Stimulated activated CD4-positive, alpha-beta T cell treated with anti-CD3 and anti-CD28 coated beads, Interleukin-1b, Interleukin-23, amount 100 ng/mL, for 24 hours (primary cell): ENCODE results near the gene PDHX.
"Not testable (repeated sequence)": the region's sequence is repeated elsewhere in the genome, so short reads cannot be mapped to it uniquely, and the experiment has no call there.

ENCODE experiments used
- DNase-seq, 4 experiments: peaks; one replicate each; pipeline ENCODE4 v3.0.0-alpha.2; 2020; ENCODE audit warnings: low read depth in 4 of 4, low spot score in 1 of 4

The PDHX gene

GRCh38 chr11:34910817-34911216 lies 5.6 kb upstream of the PDHX start:
- DNase-seq: no peak

GRCh38 chr11:34911676-34912075 lies 4.7 kb upstream of the PDHX start:
- no peak for DNase-seq

GRCh38 chr11:34913556-34913955 lies 2.9 kb upstream of the PDHX start:
- not testable (repeated sequence) for DNase-seq

- no peak for DNase-seq
Observed at GRCh38 chr11:34915136-34916014, 1.0 kb upstream of the PDHX start.

- DNase-seq: no peak
Observed at GRCh38 chr11:34916843-34917770, 689 bp downstream of the PDHX start.

GRCh38 chr11:34921156-34921555 lies 4.7 kb downstream of the PDHX start:
- DNase-seq: no peak

- DNase-seq: no peak
Observed at GRCh38 chr11:34924714-34925113, 8.3 kb downstream of the PDHX start.

GRCh38 chr11:34926101-34926830 lies 9.8 kb downstream of the PDHX start:
- no peak for DNase-seq

GRCh38 chr11:34926831-34927132 lies 10.4 kb downstream of the PDHX start:
- DNase-seq: no peak

- no peak for DNase-seq
Observed at GRCh38 chr11:34928268-34928959, 12.0 kb downstream of the PDHX start.

- DNase-seq: no peak
Observed at GRCh38 chr11:34928960-34929680, 12.7 kb downstream of the PDHX start.

- DNase-seq: no peak
Observed at GRCh38 chr11:34929794-34930763, 13.7 kb downstream of the PDHX start.

- no peak for DNase-seq
Observed at GRCh38 chr11:34936945-34937629, 20.7 kb downstream of the PDHX start.

GRCh38 chr11:34938611-34939010 lies 22.2 kb downstream of the PDHX start:
- DNase-seq: no peak

GRCh38 chr11:34940026-34940677 lies 23.7 kb downstream of the PDHX start:
- no peak for DNase-seq

GRCh38 chr11:34941688-34942087 lies 25.3 kb downstream of the PDHX start:
- DNase-seq: no peak

GRCh38 chr11:34944692-34945091 lies 28.3 kb downstream of the PDHX start:
- no peak for DNase-seq

GRCh38 chr11:34948696-34949095 lies 32.3 kb downstream of the PDHX start:
- no peak for DNase-seq
